KBM-7 (cell line): Measurements from ENCODE around the gene ZNF423.

Source experiments
- DNase-seq: peaks from one replicate; pipeline ENCODE4 v3.0.0-alpha.2; 2015
- in situ Hi-C: fragments of 300-500 bp; cut with MboI; formaldehyde crosslinking; loops from 2 replicates; pipeline ENCODE4 v1.14.3; 2020; ENCODE audit warnings: low sequenced_read_pairs, low pct_unique_long_range_greater_than_20kb, mixed read lengths

Gene ZNF423

GRCh38 chr16:49716339-49716934 lies 139.5 kb downstream of the ZNF423 start:
- in situ Hi-C loops, result no loop called here
- no peak for DNase-seq

GRCh38 chr16:49713770-49714169 lies 142.1 kb downstream of the ZNF423 start:
- in situ Hi-C loops, result no loop called here
- no peak for DNase-seq

DNA sequence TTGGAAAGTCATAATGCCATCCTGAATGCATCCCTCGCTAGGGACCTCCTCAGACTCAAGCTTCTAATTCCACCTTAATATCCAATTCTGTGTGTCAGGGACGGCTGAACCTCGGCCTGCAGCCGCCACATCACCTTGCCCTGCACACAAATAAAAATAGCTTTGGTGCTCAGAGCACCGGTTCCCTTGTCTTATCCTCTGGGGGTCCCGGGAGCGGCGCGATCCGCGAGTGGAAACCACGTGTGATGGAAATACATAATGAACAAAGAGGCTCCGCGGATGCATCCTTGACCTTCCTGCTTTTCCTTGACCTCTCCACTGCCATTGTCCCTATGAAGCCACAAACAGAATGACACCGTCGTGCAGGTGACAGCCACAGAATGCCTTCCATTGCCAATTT lies 143.4 kb downstream of the ZNF423 start:
- DNase-seq, result no peak
- in situ Hi-C loops, result no loop called here

GRCh38 chr16:49712106-49712505 lies 143.8 kb downstream of the ZNF423 start:
- no peak for DNase-seq
- in situ Hi-C loops, result no loop called here

DNA sequence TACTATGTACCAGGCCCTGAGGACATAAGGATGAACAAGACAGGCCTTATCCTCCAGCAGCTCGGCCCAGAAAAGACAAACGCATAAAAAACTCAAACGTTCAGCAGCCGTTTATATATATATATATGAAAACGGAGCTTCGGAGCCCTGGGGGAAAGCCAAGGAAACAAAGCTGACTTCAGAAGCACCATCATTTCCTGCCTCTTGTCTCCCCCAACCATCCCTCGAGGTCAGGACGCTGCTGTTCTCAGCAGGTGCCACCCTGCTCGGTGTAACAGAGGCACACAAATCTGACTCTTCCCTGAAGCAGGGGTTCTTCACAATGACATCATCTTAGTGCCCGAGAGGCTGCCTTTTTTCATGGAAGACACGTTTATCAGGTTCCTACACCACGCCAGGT lies 146.9 kb downstream of the ZNF423 start:
- DNase-seq, result no peak
- in situ Hi-C loops, result no loop called here

DNA sequence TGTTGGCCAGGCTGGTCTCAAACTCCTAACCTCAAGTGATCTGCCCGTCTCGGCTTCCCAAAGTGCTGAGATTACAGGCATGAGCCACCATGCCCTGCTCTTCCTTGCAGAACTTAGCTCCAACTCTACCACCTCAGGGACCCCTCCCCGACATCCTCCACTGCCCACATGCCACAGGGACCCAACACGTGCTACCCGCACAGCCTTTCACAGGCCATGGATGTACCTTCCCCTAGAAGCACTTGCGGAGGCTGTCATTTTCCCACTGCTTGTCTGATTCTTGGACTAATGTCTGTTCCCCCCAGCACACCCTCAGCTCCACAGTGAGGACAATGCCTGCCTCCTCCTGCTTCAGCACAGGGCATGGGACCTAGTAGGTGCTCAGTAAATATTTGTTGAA lies 147.4 kb downstream of the ZNF423 start:
- in situ Hi-C loops, result no loop called here
- no peak for DNase-seq

DNA sequence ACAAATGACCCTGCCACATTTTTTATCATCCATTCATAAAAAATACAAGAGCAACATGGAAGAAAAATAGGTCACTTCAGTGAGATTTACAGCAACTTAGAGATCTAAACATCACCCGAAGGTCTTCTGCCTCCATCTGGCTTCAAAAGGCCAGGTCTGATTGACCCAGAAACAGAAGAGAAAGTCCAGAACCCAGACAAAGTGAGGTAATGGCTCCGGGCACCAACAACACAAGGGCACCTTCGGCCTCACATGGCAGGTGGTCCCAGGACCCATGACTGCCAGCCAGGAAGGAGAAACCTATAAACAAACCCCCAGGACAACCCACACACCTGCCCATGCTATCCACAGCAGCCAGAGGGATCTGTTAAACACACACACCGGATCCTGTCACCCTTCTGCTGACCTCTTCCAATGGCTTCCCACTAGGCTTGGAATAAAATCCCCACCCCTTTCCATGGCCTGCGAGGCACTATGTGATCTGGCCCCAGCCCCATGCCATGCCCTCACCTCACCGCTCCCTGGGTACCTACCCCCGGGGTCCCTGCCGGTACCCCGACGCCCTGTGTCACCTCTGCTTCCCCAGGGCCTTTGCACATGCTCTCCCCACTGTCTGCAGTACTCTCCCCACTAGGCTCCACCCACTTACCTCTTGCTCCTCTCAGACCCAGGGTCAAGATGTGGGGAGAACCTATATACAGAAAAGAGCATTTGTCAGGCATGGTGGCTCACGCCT lies 149.1 kb downstream of the ZNF423 start:
- DNase-seq, result no peak
- in situ Hi-C loops, result no loop called here

GRCh38 chr16:49704586-49705155 lies 151.2 kb downstream of the ZNF423 start:
- no peak for DNase-seq
- in situ Hi-C loops, result no loop called here

DNA sequence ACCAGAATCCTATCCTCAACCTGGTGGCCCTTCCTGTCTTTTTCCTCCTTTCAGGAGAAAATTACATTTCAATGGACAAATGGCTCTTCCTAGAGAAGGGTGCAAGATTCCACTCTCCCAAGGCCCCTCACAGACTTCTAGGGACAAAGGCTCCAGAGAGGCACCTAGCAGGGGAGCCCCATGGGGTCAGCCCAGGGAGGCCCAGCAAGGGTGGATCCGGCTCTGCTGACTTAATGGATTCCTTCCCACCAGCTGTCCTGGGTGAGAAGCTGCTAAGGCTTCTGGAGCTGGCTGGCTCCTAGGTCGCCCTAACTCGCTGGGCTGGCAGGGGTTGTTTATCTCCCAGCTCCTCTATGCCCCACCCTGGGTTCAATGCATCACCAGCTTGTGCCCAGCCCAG lies 152.4 kb downstream of the ZNF423 start:
- DNase-seq, result no peak
- in situ Hi-C loops, result no loop called here

- no peak for DNase-seq
- in situ Hi-C loops, result no loop called here
Observed at GRCh38 chr16:49701789-49702494, 154.0 kb downstream of the ZNF423 start.

DNA sequence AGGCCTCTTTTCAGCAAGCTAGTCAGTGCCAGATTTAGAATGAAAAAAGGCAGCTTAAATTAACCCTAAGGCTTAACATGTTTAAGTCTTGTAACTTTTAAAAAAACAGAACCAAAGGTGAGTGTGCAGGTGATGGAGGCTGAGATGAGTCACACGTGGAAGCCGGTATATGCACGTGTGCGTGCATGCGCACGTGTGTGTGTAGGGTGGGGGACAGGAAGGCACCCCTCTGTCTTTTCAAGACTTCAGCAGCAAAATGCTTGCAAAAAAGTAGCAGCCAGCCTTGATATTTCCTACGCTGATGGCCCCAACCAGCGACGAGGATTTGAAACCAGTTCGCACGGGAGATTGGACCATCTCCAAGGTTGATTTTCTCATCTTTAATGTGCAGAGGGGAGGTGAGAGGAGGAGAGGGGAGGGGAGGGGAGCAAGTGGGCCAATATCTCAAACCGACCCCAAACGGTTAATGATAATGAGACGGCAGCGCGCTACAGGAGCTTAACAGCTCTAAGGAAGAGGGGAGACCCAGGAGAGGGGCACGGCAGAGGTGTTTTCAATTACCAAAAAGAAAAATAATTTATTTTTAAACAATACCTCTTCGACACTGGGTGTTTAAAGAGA lies 154.7 kb downstream of the ZNF423 start:
- no peak for DNase-seq
- in situ Hi-C loops, result no loop called here

- in situ Hi-C loops, result no loop called here
- DNase-seq, result no peak
Observed at GRCh38 chr16:49700251-49701064, 155.5 kb downstream of the ZNF423 start.

- in situ Hi-C loops, result no loop called here
Observed at GRCh38 chr16:49699841-49700175, 156.1 kb downstream of the ZNF423 start.

DNA sequence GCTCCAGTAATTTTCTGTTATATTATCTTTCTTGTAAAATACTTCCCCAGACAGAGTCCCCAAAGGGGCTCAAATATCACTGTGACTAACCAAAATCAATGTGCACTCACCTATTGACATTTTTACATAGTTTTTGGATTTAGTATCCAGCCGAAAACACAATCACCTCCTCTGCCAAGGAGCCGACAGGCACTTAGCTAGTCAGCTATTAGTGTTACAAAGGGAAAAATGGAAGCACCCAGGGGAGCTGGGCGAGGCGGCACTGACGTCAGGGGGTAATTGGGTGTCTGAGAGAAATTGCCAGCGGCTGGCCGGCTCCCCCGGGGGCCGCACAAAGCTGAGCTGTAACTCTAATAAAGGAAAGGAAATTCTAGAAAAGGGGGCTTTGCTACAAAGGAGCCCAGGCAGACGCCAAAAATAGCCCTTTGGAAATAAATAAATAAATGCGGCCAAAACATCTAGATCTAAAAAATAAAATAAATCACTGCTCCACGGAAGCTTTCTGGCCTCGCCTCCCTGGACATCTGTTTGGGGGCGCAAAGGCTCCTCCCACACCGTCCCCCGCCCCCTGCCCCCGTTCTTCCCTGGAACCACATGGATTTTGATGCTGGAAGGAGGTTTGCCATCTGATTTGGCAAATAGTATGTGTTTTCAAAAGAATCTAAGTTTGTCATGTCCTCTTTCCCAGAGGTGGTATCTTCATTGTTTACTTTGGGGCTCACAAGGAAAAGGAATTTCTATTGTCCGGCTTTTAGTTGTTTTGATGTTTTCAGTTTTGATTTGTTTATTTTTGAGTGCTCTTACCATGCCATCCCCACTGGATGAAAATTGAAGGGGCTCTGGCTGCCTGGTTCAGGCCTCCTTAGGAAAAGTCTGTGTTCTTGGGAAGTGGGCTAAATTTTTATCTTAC lies 156.7 kb downstream of the ZNF423 start:
- no peak for DNase-seq
- in situ Hi-C loops, result no loop called here

More at GRCh38 chr16:49699841-49700175, 156.1 kb downstream of the ZNF423 start:
- no peak for DNase-seq

DNA sequence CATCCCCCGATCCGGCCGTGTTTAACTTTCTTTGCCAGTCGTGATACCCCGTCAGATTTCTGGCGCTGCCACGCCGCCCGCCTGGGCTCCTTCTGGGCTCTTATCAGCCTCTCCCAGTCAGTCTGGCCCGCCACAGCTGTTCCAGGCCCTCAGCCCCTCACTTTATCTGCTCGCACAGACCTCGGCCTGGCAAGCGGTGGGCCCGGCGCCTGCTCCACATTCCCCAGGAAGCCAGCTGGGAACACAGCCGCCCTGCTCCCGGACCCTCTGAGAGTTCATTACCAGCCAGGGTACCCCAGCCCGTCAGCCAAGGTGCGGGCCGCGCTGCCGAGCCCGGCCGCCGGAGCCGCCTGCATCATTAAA lies 157.5 kb downstream of the ZNF423 start:
- no peak for DNase-seq

GRCh38 chr16:49697631-49698452 lies 158.1 kb downstream of the ZNF423 start:
- DNase-seq, result no peak
- in situ Hi-C loops, result no loop called here

More for the DNA sequence above, 157.5 kb downstream of the ZNF423 start:
- in situ Hi-C loops, result no loop called here

DNA sequence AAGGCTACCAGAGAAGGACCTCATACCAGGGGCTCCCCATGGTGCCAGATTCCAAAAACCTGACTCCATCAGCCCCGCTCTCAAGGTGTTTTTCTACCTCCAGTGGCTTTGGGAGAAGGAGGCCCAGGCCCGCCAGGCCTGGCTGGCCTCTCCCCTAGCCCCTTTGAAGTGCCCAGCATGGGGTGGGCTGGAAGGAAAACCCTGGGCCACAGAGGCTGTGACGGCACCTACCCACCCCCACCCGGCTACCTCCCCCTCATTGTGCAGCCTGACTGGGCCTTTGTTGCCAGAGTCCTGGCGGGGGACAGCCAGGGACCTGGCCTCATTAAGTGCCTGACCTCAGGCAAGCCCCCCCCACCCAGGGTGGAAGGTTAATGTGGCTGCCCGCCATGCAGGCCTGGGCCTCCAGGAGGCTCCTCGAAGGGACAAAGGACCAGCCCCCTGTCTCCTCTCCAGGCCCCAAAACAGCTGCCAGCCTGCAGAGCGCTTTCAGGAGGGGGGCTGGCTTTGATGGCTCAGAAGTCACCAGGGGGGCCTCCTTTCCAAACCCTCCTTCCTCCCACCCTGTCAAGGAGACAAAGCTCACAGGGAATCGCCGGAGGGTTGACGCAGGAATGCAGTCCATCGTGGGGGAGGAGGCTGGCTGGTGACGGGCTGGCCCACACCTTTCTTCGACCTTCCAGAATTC lies 159.4 kb downstream of the ZNF423 start:
- in situ Hi-C loops, result no loop called here

More for the DNA sequence above, 159.4 kb downstream of the ZNF423 start:
- no peak for DNase-seq
